Neural progenitor cell (in vitro differentiated cells): ENCODE measurements around the gene WBP2. TPM values are rescaled to one million over a fixed set of nuclear protein-coding genes. Genes with fewer than 3 reads are reported as not detected.
"Not testable (repeated sequence)": the region's sequence is repeated elsewhere in the genome, so short reads cannot be mapped to it uniquely, and the experiment has no call there.

Source experiments
- DNase-seq: peaks from one replicate; pipeline ENCODE4 v3.0.0-alpha.2; 2016; ENCODE audit warnings: low spot score
- H2AFZ ChIP-seq: fragments of 200-600 bp; sonication (generic); replicated peaks from 2 replicates; pipeline ENCODE4 v1.6.1; 2016; ENCODE audit warnings: antibody characterized with exemption
- H3F3A ChIP-seq: fragments of 200-600 bp; sonication (generic); 2 replicates; pipeline ENCODE4 v1.6.1; 2016; ENCODE audit warnings: antibody characterized with exemption, low read depth
- H3K27ac ChIP-seq: fragments of 200-600 bp; sonication (generic); 2 replicates; pipeline ENCODE4 v1.5.1; 2016; ENCODE audit warnings: mild to moderate bottlenecking
- H3K27me3 ChIP-seq: fragments of 200-600 bp; sonication (generic); 2 replicates; pipeline ENCODE4 v1.6.1; 2016; ENCODE audit warnings: mild to moderate bottlenecking, moderate library complexity
- H3K36me3 ChIP-seq: fragments of 200-600 bp; sonication (generic); 2 replicates; pipeline ENCODE4 v1.5.1; 2016
- H3K4me1 ChIP-seq: fragments of 200-600 bp; sonication (generic); 2 replicates; pipeline ENCODE4 v1.6.1; 2016; ENCODE audit warnings: mixed run types
- H3K4me2 ChIP-seq: fragments of 200-600 bp; sonication (generic); 2 replicates; pipeline ENCODE4 v1.6.1; 2016
- H3K4me3 ChIP-seq: fragments of 200-600 bp; sonication (generic); 2 replicates; pipeline ENCODE4 v1.5.1; 2016
- H3K79me2 ChIP-seq: fragments of 200-600 bp; sonication (generic); 2 replicates; pipeline ENCODE4 v1.6.1; 2016; ENCODE audit warnings: low read depth
- H3K9ac ChIP-seq: fragments of 200-600 bp; sonication (generic); 2 replicates; pipeline ENCODE4 v1.6.1; 2016
- H3K9me3 ChIP-seq: fragments of 200-600 bp; sonication (generic); 2 replicates; pipeline ENCODE4 v1.5.1; 2016; ENCODE audit warnings: low read depth
- H4K20me1 ChIP-seq: fragments of 200-600 bp; sonication (generic); 2 replicates; pipeline ENCODE4 v1.6.1; 2016; ENCODE audit warnings: low read depth
- H3K27ac Mint-ChIP-seq: 3 replicates; pipeline ENCODE4 v1.8.0; 2021; ENCODE audit warnings: mixed read lengths
- H3K27me3 Mint-ChIP-seq: 2 replicates; pipeline ENCODE4 v1.8.0; 2022; ENCODE audit warnings: low read depth, mild to moderate bottlenecking, inconsistent platforms, moderate library complexity, mixed read lengths; ENCODE audit not compliant: insufficient read depth
- H3K36me3 Mint-ChIP-seq: 3 replicates; pipeline ENCODE4 v1.8.0; 2021; ENCODE audit warnings: mixed read lengths
- H3K4me1 Mint-ChIP-seq: 3 replicates; pipeline ENCODE4 v1.8.0; 2021; ENCODE audit warnings: mixed read lengths
- H3K4me3 Mint-ChIP-seq: 3 replicates; pipeline ENCODE4 v1.8.0; 2021; ENCODE audit warnings: mild to moderate bottlenecking, moderate library complexity, mixed read lengths
- H3K9me3 Mint-ChIP-seq: 3 replicates; pipeline ENCODE4 v1.8.0; 2020; ENCODE audit warnings: mixed read lengths
- EZH2 ChIP-seq: fragments of 200-600 bp; sonication (generic); IDR thresholded peaks from 2 replicates; pipeline ENCODE4 v1.6.1; 2017; ENCODE audit warnings: antibody characterized with exemption, mild to moderate bottlenecking, moderate library complexity
- EZH2phosphoT487 ChIP-seq: fragments of 200-600 bp; sonication (generic); IDR thresholded peaks from 2 replicates; pipeline ENCODE4 v1.6.1; 2017; ENCODE audit warnings: antibody characterized with exemption
- total RNA-seq: library from RNA; depleted of rRNA; stranded (reverse); fragments of >200 nt; gene quantifications from 2 replicates; pipeline ENCODE4 v1.2.3, GENCODE V29; 2015; ENCODE audit warnings: low replicate concordance
- TF ChIP-seq, protein P1 (sequence below): fragments of 200-600 bp; sonication (generic); IDR thresholded peaks from 2 replicates; pipeline ENCODE4 v1.5.1; 2017; ENCODE audit warnings: antibody characterized with exemption, mild to moderate bottlenecking

The WBP2 gene
- total RNA-seq, 1 donor from 2014 or later, result 20.9 TPM

- Histone ChIP-seq H3F3A (peaks cover 16% of the 10 kb centered on the region), H3K9ac (peak overlapping the region; percentile 21), H3K9me3 (no peaks in the 10 kb centered on the region), H3K4me3 (peak overlapping the region; percentile 71), H3K4me1 (peaks cover 4% of the 10 kb centered on the region), H3K79me2 (peaks cover 22% of the 10 kb centered on the region), H2AFZ (no peak overlapping the region), H3K27me3 (no peaks in the 10 kb centered on the region), H3K27ac (no peak overlapping the region), H4K20me1 (peaks cover 6% of the 10 kb centered on the region), H3K36me3 (no peaks in the 10 kb centered on the region), H3K4me2 (peak overlapping the region; percentile 81)
- Mint-ChIP-seq H3K4me1 (peaks cover 13% of the 10 kb centered on the region), H3K36me3 (peaks cover 2% of the 10 kb centered on the region), H3K4me3 (no peak overlapping the region), H3K27ac (no peak overlapping the region), H3K27me3 (peaks cover 7% of the 10 kb centered on the region), H3K9me3 (no peaks in the 10 kb centered on the region)
- TF ChIP-seq, protein P1, sequence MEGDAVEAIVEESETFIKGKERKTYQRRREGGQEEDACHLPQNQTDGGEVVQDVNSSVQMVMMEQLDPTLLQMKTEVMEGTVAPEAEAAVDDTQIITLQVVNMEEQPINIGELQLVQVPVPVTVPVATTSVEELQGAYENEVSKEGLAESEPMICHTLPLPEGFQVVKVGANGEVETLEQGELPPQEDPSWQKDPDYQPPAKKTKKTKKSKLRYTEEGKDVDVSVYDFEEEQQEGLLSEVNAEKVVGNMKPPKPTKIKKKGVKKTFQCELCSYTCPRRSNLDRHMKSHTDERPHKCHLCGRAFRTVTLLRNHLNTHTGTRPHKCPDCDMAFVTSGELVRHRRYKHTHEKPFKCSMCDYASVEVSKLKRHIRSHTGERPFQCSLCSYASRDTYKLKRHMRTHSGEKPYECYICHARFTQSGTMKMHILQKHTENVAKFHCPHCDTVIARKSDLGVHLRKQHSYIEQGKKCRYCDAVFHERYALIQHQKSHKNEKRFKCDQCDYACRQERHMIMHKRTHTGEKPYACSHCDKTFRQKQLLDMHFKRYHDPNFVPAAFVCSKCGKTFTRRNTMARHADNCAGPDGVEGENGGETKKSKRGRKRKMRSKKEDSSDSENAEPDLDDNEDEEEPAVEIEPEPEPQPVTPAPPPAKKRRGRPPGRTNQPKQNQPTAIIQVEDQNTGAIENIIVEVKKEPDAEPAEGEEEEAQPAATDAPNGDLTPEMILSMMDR, result no peak
- TF ChIP-seq EZH2 (no peak), EZH2phosphoT487 (no peak)
- DNase-seq, result no peak
These were observed 240 bp downstream of the WBP2 start for GRCh38 chr17:75854881-75855309.

DNA sequence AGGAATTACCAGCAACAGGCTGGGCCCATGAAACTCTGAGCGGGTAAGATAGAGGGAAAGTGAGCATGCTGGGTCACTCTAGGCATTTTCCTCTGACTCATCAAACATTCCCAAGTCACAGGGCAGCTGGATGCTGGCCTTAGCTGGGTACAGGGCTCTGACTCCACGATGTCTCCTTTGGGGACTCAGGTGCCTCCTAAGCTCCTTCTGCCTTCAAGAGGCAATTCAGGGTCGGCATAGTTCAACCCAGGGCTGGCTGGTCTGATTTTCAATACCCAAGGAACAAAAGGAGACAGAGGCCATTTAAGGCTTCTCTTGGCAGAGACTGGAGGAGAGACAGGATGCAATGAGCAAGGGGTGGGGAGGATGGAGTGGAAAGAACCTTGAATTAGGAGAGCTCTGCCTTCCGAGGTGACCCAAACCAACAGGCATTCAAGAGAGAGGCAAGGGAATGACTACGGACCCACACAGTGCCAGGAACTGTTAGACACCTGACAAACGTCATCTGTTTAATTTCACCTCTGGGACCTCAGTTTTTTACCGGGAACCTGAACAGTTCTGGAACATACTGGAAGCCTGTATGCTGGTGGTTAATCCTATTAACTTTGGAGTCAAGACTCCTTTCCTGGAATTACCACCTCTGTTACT is 910 bp downstream of the WBP2 start:
- H3K4me1 ChIP-seq, result peaks cover 4% of the 10 kb centered on the region
- DNase-seq, result peak; percentile 32
- peaks cover 22% of the 10 kb centered on the region for H3K79me2 ChIP-seq
- Mint-ChIP-seq H3K4me1 (peaks cover 13% of the 10 kb centered on the region), H3K27ac (peak overlapping the region; percentile 81), H3K9me3 (no peaks in the 10 kb centered on the region), H3K4me3 (no peak overlapping the region), H3K36me3 (peaks cover 2% of the 10 kb centered on the region), H3K27me3 (peaks cover 4% of the 10 kb centered on the region)
- H3F3A ChIP-seq, result peaks cover 16% of the 10 kb centered on the region
- TF ChIP-seq EZH2 (no peak), EZH2phosphoT487 (no peak)
- TF ChIP-seq, protein P1, result no peak
- H3K36me3 ChIP-seq, result no peaks in the 10 kb centered on the region
- H3K9me3 ChIP-seq, result no peaks in the 10 kb centered on the region
- peak overlapping the region; percentile 21 for H3K9ac ChIP-seq
- no peak overlapping the region for H3K27ac ChIP-seq
- peak overlapping the region; percentile 81 for H3K4me2 ChIP-seq
- peaks cover 6% of the 10 kb centered on the region for H4K20me1 ChIP-seq
- H2AFZ ChIP-seq, result no peak overlapping the region
- no peaks in the 10 kb centered on the region for H3K27me3 ChIP-seq
- H3K4me3 ChIP-seq, result peak overlapping the region; percentile 71

DNA sequence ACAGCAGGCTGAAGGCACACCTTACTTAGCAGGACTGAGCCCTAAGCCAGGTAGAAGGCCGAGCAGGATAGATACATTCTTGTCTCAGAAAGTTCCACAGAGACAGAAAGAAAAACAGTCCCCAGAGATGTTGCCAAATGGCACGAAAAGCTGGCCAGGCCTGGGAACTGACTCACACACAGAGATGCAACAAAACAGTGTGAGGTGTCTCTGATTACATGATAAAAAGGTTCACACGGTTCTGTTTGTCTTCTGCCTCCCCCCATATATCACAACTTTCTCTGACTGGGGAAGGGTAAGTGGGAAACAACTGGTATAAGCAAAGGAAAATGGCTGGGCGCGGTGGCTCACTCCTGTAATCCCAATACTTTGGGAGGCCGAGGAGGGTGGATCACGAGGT is 1.7 kb downstream of the WBP2 start:
- no peak overlapping the region for H3K27ac ChIP-seq
- H3K36me3 Mint-ChIP-seq, result peaks cover 3% of the 10 kb centered on the region

DNA sequence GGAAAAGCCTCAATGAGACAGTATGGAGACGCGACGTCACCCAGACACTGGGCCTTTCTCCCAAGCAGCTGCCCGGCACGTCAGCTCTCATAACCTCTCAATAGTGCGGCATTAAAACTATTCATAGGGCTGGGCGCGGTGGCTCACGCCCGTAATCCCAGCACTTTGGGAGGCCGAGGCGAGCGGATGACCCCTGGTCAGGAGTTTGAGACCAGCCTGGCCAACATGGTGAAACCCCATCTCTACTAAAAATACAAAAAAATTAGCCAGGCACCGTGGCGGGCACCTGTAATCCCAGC is 3.5 kb downstream of the WBP2 start:
- Histone ChIP-seq H3K79me2 (peaks cover 22% of the 10 kb centered on the region), H3F3A (peaks cover 21% of the 10 kb centered on the region)
- not testable (repeated sequence) for H3K4me3 Mint-ChIP-seq, H3K27me3 ChIP-seq, H3K9me3 Mint-ChIP-seq, H3K36me3 ChIP-seq, H3K4me1 ChIP-seq, H3K27ac ChIP-seq, H3K9me3 ChIP-seq, H3K36me3 Mint-ChIP-seq, H3K27ac Mint-ChIP-seq, H4K20me1 ChIP-seq, H3K27me3 Mint-ChIP-seq, H3K4me3 ChIP-seq, H3K9ac ChIP-seq, H3K4me2 ChIP-seq, DNase-seq, H2AFZ ChIP-seq
- peaks cover 11% of the 10 kb centered on the region for H3K4me1 Mint-ChIP-seq

More for the DNA sequence above, 1.7 kb downstream of the WBP2 start:
- Mint-ChIP-seq H3K4me1 (peaks cover 13% of the 10 kb centered on the region), H3K9me3 (no peaks in the 10 kb centered on the region), H3K27ac (no peak overlapping the region), H3K27me3 (peaks cover 4% of the 10 kb centered on the region), H3K4me3 (peak overlapping the region; percentile 73)
- Histone ChIP-seq H3K4me1 (peaks cover 4% of the 10 kb centered on the region), H3K27me3 (no peaks in the 10 kb centered on the region), H3K79me2 (peaks cover 22% of the 10 kb centered on the region), H3K9ac (no peak overlapping the region), H3K4me2 (no peak overlapping the region), H4K20me1 (peaks cover 6% of the 10 kb centered on the region), H3F3A (peaks cover 22% of the 10 kb centered on the region), H2AFZ (no peak overlapping the region), H3K4me3 (no peak overlapping the region), H3K36me3 (no peaks in the 10 kb centered on the region), H3K9me3 (no peaks in the 10 kb centered on the region)
- TF ChIP-seq EZH2 (no peak), EZH2phosphoT487 (no peak)
- TF ChIP-seq, protein P1, result no peak
- DNase-seq, result no peak
